Camera-type eye (tissue), 1 donor: Measurements from ENCODE around the gene FAM177B. TPM values are rescaled to one million over a fixed set of nuclear protein-coding genes. Genes with fewer than 3 reads are reported as not detected.

Experiments
- total RNA-seq: library from RNA; depleted of rRNA; stranded (reverse); fragments of >200 nt; gene quantifications from one replicate; pipeline ENCODE4 v1.2.3, GENCODE V29; 2014

Gene FAM177B
- 0.82 TPM for total RNA-seq

DNA sequence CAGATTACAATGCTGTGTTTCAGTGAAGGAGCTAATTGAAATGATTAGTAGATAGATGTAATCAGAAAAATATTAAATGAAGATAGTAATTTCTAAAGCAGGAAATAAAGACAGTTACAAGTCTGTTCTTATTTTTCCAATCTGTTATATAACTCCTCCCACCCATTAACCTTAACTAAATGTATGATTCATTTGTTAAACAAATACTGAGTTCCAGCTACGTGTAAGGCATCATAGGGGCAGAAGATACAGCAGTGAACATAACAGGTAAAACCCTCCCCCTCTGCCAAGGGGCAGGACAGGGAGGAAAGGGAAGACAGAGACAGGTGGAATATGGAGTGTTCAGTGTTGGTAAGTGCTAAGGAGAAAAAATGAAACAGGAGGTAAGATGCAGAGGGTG, at the start of gene FAM177B:
Gene FAM177B, plus strand, starts transcription at position 231 of the 400 bp plus-strand sequence. CDS start 9,344 bp downstream, outside the sequence.

DNA sequence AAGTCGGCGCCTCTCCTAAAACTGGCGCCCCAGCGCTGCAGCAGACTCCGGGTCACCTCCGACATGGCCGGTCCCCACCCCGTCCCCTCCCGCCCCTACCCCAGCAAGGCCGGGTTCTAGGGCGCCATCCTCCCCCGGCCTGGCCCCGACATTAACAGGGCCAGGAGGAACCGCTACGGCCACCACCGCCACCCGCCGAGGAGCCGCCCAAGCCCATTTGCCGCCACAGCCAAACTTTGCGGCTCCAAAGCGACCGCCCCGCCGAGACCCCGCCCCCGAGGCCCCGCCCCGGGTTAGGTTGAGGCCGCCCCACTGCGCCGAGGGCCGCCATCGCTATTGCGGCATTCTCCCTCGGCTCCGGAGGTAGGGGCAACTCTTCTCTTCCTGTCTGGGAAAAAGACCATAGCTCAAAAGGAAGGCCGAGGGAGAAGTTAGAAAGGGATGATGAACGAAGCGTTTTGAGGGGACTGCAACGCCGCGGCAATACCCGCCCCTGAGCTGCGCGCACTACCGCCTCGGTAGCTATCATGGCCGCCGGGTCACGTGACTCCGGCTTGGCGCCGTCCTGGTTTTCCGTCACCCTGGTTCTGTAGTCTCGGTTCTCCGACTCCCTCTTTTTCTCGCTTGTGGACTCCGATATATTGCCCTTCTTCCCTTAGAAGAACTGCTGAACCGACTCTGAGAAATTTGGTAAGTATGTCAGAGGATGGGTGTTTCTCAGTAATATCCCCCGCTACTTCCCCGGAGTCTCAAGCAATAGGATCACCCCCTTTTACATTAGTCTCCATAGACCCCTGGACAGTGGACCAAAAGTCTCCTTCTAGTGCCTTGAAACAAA, 24.5 kb upstream of the FAM177B start, which contains the start of the genes AIDA and BROX:
Gene AIDA, minus strand, starts transcription at position 239 of the 838 bp plus-strand sequence. Its CDS starts 174 bp downstream, at position 65.
Gene BROX, plus strand, starts transcription at position 312 of the 838 bp plus-strand sequence. CDS start 3,136 bp downstream, outside the sequence.

Other genes with a start within 250 kb of the FAM177B start
- gene HHIPL2, start 189.1 kb upstream of the FAM177B start, total RNA-seq = 0.27 TPM
- gene TAF1A, start 147.3 kb upstream of the FAM177B start, total RNA-seq = 21.9 TPM
- 69.7 TPM for gene MIA3, start 119.1 kb upstream of the FAM177B start, total RNA-seq
- 51.2 TPM for gene AIDA, start 24.7 kb upstream of the FAM177B start, total RNA-seq
- 89.2 TPM for gene BROX, start 24.6 kb upstream of the FAM177B start, total RNA-seq
- 12.0 TPM for gene DISP1, start 77.8 kb downstream of the FAM177B start, total RNA-seq